Superior temporal gyrus (tissue), 1 donor: ENCODE data around the gene IFNGR1.
"Not testable (repeated sequence)": the region's sequence is repeated elsewhere in the genome, so short reads cannot be mapped to it uniquely, and the experiment has no call there.

Experiments used
- DNase-seq: peaks from one replicate; pipeline ENCODE4 v3.0.0-alpha.2; 2016; ENCODE audit errors: extremely low spot score

IFNGR1 gene

DNA sequence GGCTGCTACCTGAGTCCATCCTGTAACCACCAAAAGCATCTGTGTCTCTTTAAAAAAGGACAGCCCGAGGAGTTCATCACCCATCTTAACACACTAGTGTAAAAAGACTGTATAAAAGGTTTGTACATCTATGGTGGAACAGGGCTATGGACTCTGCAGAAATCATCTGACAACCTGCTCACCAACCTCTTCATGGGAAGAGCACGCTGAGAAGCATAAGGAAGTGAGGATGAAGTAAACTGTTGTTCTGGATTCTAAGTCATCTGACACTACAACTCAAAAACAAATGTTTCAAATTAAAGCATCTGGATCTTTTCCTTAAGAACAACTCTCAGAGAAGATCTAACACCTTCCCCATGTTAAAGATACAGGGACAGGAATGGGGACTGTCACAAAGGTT, 5.4 kb downstream of the IFNGR1 start:
- DNase-seq, result no peak

DNA sequence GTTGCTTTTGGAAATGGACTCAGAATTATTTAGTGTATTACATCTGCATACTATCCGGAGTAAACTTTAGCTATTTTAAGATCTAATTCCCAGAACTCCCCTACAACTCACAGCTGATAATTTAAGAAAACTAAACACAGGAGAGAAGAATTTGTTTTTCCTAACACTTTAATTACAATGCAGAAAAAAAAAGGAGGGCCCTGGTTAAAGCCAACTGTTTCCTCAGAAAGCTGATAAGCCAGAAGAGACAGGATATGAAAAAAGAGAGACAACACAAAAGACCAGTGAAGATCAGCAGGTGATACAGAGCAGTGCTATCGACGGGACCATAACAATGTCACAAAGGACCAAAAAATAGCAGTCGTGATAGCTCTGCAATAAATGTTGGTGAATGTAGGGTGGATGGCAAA, 5.8 kb downstream of the IFNGR1 start:
- DNase-seq, result no peak

DNA sequence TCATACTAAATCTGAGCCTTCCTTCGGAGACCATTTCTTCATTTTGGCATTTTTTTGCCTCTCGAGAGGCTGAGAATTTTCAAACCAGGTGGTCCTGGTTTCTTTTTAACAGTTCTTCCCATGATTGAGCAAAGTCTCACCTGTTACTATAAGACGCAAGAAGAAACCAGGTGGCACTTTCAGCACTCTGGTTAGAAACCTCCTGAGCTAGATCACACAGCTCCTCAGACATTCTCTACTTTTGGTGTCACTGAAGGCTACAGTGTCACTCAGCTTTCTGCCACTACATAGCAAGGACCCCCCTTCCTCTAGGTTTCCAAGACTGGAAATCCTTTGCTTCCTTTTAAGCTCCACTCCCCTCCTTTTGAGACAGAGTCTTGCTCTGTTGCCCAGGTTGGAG, 7.3 kb downstream of the IFNGR1 start:
- no peak for DNase-seq

DNA sequence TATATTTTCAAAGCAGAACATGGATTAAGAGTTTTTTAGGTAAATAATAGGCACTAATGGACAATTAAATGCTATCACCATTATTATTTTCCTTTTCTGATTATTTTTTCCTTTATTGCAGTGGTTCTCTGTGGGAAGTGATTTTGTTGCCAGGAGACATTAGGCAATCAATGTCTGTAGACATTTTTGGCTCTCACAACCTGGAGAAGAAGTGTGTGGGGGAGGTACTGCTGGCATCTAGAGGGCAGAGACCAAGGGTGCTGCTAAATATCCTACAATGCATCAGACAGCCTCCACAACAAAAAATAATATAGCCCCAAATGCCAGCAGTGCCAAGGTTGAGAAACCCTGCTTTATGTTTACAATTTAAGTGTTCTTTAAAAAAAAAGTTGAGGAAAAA, 8.3 kb downstream of the IFNGR1 start:
- DNase-seq, result no peak

DNA sequence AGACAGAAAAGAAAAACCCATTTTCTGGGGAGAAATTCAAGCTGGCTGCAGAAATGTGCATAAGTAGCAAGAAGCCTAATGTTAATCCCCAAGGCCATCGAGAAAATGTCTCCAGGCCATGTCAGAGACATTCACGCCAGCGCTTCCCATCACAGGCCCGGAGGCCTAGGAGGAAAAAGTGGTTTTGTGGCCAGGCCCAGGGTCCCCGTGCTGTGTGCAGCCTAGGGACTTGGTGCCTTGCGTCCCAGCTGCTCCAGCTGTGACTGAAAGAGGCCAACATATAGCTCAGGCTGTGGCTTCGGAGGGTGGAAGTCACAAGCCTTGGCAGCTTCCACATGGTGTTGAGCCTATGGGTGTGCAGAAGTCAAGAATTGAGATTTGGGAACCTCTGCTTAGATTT, 10.9 kb downstream of the IFNGR1 start:
- no peak for DNase-seq

DNA sequence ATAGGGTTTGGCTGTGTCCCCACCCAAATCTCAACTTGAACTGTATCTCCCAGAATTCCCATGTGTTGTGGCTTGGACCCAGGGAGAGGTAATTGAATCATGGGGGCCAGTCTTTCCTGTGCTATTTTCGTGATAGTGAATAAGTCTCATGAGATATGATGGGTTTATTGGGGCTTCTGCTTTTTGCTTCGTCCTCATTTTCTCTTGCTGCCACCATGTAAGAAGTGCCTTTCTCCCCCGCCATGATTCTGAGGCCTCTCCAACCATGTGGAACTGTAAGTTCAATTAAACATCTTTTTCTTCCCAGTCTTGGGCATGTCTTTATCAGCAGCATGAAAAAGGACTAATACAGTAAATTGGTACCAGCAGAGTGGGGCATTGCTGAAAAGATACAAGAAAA, 11.7 kb downstream of the IFNGR1 start:
- not testable (repeated sequence) for DNase-seq

DNA sequence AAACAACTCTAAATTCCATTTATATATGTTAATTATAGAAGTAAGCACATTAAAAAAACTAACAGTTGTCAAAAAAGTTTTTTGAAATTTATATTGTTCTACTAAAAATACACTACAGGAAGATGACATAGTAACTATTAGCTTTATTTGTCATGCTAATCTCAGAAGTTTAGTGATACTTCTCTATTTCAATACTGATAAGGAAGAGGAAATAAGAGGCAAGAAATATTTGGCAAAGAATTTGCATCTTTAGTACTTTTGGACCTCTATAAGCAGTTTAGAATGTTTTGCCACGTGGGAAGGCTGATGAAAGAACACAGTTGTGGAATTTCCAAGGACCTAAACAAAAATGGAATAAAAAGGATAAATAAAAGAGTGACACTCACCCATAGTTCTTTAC, 12.6 kb downstream of the IFNGR1 start:
- no peak for DNase-seq

DNA sequence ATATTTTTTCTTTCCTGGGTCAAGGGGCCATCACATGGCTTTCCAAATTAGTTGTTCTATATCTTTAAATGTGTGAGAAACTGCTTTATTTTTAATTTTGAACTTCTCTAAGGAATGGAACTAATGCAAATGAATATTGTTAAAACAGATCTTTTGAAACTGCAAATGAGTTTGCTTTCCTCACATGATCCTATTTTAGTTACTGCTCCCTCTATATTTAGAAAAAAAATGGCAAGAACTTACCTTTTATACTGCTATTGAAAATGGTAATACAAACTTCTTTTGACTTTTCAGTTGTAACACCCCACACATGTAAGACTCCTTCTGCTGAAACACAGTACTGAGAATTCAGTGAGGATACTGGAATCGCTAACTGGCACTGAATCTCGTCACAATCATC, 15.9 kb downstream of the IFNGR1 start:
- DNase-seq, result no peak

DNA sequence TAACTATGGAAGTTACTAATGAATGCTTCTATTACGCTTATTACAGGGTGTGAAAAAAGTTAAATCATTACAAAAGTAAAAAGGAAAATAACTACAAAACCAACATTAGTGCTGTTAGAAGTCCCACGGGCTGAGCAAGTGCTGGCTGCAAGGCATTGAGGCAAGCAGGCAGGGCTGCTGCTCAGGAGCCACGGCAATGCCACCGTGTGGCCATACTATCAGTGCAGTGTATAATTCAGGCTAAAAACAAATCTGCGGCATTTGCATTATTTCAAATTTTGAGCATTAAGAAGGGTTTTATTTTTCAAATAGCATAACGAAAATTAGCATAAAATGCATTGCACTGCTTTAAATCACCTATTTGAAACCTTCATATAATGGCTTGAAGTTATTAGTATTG, 17.1 kb downstream of the IFNGR1 start:
- DNase-seq, result peak; percentile 78

DNA sequence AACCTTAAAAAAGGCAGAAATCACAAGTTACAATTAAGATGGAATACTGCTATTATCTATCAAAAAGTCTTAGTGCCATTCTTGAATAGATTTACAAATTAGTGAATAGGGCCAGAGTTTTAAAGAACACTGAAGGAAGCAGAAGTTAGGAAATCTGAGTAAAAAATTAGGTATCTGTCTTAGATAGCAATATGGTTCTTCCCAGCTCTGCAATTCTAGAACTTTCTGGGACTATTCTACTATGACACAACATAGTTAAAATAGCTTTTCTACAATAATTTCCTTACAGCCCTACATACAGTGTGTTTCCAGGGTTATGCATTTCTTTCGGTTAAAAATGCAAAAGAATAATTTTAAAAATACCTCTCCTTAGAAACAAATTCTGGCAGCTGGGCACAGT, 18.2 kb downstream of the IFNGR1 start:
- peak; percentile 11 for DNase-seq

DNA sequence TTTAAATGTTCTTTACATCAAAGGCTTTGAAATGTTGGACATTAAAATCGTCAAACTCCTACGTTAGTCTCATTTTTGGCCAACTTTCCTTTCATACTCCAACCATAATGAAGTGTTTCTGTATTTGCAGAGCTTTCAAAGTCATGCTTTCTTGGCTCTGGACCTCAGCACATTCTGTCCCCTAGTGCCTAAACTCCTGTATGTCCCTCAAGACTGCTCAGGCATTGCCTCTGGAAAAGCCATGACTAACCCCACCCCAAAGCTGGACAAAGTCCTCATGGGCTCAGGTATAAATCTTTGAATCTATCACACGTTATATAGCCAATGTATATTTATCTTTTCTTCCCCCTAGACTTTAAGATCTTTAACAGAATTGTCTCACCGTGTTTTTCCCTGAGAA, 18.9 kb downstream of the IFNGR1 start:
- no peak for DNase-seq

DNA sequence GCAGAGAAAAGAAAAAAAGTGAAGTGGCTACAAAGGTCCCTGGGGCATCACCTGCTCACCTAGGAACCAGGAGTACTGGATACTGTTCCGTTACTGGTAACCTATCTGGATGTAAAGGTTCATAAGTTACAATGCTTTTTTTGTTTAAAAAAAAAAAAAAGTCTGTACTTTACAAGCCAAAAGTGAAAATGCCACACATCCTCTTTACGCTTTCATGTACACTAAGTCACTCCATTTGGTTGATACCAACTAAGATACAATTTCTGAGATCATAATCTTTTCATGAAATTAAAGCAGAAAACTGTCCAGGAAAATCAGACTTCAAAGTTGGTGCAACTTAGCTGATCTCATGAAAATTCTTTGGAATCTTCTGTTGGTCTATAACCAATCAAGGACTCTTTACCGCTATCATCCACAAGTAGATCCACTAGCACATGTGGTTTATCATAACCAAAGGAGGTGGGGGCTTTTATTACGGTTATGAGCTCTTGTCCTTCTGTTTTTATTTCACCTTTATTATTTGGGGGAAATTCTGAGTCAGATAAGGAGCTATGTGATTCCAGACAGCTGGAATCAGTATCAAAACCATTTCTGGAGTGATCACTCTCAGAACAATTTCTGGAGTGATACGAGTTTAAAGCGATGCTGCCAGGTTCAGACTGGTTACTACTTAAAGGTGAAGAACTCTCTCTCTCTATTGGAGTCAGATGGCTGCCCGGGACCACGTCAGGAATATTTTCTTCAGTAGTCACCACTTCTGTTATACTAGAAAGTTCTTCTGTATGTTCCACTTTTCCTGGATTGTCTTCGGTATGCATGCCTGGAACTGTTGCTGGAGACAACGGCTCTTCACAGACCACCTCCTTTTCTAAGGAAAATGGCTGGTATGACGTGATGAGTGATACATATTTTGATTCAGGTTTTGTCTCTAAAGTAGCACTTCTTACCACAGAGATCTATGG, 21.2 kb downstream of the IFNGR1 start:
- DNase-seq, result no peak

DNA sequence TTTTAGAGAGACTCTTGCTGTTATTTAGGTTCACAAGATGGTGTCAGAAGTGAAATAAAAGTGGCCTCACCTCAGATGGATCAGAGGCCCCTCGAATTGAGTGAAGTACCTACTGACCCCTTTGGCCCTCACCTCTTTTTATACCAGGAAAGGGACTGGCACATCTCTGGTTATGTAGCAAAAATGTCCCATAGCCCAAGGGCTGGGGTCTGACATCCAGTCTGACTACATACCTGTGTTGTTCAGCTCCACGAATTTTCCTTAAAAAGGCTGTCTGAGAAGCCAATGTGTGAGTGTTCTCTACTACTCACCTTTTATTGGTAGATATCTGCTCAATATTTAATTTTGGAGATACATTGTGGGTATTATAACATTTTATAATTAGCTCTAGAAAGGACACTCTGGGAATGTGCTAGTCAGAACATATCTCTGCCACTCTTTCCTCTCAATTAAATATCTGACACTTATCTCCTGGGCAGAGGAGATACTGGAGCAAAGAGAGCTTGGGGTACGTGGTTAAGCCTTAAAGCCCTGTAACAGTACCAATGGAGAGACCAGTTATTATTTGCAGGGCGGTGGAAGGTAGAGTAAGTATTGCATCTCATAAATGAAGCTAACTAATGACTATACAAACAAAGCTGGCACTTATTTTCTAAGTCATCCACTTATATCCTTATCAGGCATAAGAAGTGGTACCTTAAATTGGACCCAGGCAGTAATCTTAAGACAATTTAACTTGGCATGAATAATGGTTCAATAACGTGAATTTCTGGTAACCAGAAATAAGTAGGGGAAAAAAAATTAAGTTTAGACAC, 25.7 kb downstream of the IFNGR1 start:
- DNase-seq, result no peak

DNA sequence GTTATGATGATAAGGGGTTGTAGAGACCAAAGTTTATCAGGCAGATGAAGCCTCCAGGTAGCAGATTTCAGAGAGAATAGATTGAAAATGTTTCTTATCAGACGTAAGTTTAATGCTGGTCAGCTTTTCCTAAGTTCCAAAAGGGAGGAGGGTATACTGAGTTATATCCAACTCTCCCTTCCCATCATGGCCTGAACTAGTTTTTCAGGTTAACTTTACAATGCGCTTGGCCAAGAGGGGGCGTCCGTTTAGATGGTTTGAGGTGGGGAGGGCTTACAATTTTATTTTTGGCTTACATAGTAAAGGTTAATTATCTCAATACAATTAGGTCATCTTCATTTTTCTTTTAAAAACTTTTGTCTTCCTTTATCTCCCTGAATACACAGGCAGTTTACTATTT, 26.4 kb downstream of the IFNGR1 start:
- no peak for DNase-seq

DNA sequence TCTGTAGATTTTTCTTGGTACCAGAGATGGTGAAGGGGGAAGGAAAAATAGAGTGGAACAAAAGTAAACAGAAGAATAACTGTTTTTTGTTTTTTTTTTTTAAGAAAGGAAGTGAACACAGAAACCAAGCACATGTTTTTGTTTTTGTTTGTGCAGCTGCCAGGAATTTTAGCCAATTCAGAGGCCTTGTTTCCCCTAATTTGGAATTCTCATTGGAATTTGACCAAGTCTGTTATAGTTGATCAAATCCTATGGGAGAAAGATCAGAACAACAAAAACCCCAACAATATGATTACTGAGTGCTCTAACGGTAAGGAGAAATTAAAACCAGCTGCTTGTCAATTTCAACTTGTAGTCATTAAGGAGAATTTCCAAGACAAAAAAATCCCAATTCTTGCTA, 27.5 kb downstream of the IFNGR1 start:
- no peak for DNase-seq

DNA sequence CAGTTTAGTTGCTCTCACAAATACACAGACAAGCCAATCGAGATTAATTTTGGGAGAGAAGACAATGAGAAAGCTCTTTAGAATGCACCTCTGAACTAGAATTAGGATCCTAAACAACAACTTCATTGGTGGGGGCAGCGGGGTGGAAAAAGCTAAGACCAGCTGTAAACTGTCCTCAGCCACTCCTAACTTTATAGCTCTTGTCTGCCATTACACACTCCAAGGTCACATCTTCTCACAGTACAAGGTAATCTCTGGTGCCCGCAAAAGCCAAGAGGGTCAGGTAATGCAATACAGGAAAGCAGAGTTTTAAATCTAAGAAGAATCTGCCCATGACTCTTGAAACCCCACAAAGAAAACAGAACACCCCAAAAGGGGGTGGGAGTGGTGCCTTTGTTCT, 27.9 kb downstream of the IFNGR1 start:
- DNase-seq, result no peak

DNA sequence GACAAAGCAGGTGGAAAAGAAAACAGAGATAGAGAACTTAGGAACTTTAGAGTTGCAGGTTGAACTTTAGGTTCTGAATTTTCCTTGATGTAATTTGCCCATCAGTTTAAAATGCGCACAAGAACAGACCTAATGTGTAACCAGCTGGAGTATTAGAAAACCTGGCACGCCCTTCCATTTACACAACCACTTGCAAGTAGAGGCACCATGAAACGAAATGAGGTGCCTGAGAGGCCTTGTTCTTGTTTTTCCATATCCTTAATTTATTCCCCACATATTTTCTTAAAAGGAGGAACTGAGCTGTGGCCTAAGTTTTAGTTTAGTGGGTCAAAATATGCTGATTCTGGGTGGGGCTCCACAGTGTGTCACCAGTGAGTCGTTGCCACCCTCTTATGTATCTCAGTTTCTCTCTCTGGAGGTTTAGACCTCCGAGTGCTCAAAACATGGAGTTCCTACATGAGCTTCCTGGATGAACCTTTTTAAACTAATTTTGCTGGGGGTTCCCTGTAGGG, 28.5 kb downstream of the IFNGR1 start:
- no peak for DNase-seq

DNA sequence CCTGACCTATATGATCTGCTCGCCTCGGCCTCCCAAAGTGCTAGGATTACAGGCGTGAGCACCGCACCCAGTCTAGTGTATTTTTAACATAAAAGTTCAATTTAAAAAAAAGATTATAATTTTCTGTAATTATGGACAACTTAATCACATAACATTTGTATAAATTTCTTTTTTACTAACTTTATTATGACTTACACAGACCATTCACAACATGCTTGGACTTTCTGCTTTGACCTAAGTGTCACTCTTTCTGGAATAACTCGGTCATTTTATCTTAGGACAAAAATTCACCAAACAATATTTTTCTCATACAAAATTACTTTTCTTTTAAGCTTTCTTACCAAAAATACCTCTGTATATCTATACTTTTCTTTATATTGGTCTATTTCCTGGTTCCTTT, 30.3 kb downstream of the IFNGR1 start:
- no peak for DNase-seq

DNA sequence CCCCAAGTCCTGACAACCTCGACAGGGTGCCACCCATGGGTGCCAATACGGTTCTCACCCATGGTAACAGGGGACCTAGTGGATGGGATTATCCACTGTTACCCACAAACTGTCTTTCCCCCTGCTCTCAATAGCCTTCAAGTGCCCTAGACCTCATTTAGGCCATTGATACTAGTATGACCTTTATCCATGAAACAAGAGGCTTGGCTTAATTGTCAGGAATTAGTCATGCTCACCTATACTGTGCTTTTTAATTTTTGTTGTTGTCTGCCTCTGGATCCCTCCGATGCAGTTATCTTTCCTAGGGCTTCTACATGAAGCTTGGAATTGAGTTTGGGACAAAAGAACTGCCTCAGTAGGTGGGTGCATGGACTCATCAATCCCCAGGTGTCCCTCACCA, 33.9 kb downstream of the IFNGR1 start:
- DNase-seq, result no peak

DNA sequence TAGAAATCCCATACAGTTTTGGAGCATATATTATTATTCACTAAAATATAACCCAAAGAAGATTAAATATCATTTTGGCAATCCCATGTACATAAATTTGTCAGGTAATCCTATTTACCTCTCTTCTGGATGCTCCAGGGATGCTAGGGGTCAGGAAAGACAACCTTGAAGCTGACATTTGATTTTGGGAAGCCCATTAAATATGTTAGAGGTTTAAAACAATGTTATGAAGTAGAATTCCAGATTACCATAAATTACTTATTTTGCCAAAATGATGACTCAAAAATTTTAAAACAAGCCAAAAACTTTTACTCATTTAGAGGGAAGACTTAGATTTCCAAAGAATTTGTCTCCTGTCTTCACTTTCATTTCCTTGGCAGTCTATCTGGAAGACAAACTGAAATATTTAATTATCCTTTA, 36.5 kb downstream of the IFNGR1 start:
- DNase-seq, result no peak

DNA sequence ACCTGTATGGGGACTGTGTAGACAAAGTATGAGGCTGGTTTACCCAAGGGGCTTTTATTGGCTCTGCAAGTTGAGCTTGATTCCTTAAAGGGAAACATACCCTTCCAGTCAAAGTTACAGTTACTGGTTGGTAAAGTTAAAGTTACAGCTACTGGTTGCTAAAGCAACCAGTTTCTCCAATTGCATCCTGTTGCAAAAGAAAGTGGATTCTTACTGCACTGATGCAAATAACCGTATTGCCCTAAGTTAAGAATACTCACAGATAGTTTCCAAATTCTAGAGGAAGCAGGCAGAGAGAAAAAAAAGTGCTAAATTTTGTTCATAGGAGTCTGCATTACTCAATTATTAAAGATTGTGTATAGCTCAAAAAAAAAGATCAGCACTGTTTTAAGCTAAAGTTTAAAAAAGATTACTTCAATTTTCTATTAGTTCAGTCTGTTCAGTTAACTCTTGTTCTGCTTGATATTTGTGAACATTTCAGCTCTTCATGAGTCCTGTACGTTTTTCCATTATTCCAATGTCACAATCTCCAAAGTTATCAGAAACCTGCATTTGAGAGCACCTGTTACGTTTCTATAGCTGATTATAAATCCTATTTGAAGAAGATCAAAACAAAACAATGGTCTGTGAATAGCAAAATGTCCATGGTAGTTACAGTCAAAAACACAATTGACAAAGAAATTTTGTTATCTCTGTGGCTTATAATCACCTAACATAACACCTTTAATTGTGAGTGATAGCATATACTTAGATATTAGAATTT, 37.1 kb downstream of the IFNGR1 start:
- no peak for DNase-seq

DNA sequence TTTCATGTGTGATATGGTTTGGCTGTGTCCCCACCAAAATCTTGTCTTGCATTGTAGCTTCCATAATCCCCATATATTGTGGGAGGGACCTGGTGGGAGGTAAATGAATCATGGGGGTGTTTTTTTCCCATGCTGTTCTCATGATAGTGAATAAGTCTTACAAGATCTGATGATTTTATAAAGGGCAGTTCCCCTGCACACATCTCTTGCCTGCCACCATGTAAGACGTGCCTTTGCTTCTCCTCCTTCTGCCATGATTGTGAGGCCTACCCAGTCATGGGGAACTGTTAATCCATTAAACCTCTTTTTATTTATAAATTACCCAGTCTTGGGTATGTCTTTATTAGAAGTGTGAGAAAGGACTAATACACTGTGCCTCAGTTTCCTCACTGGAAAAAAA, 41.6 kb downstream of the IFNGR1 start:
- no peak for DNase-seq
